Endothelial cell (in vitro differentiated cells): ENCODE data around the gene KIF19. TPM values are rescaled to one million over a fixed set of nuclear protein-coding genes. Genes with fewer than 3 reads are reported as not detected.
A peak's percentile ranks its signal among the peaks of the same experiment; 100 is the strongest.

Experiments used
- DNase-seq: peaks from one replicate; pipeline ENCODE4 v3.0.0; 2021; ENCODE audit warnings: low spot score
- H3K27ac Mint-ChIP-seq: one replicate; pipeline ENCODE4 v1.8.0; 2021; ENCODE audit warnings: mixed read lengths, inconsistent platforms; ENCODE audit not compliant: unreplicated experiment
- H3K27me3 Mint-ChIP-seq: one replicate; pipeline ENCODE4 v1.8.0; 2021; ENCODE audit warnings: mild to moderate bottlenecking, moderate library complexity, mixed read lengths, inconsistent platforms; ENCODE audit not compliant: unreplicated experiment
- H3K36me3 Mint-ChIP-seq: one replicate; pipeline ENCODE4 v1.8.0; 2021; ENCODE audit warnings: mild to moderate bottlenecking, low read depth, mixed read lengths, inconsistent platforms; ENCODE audit not compliant: unreplicated experiment
- H3K4me1 Mint-ChIP-seq: one replicate; pipeline ENCODE4 v1.8.0; 2021; ENCODE audit warnings: mild to moderate bottlenecking, mixed read lengths, inconsistent platforms; ENCODE audit not compliant: unreplicated experiment
- H3K4me3 Mint-ChIP-seq: one replicate; pipeline ENCODE4 v1.8.0; 2021; ENCODE audit warnings: mild to moderate bottlenecking, mixed read lengths, inconsistent platforms; ENCODE audit not compliant: unreplicated experiment
- H3K9me3 Mint-ChIP-seq: one replicate; pipeline ENCODE4 v1.8.0; 2021; ENCODE audit warnings: mixed read lengths, inconsistent platforms; ENCODE audit not compliant: unreplicated experiment
- CTCF ChIP-seq: fragments of 200-600 bp; sonication (generic); IDR thresholded peaks from one replicate; pipeline ENCODE4 v1.5.0; 2021; ENCODE audit warnings: antibody characterized with exemption; ENCODE audit not compliant: unreplicated experiment
- total RNA-seq: library from RNA; stranded (reverse); fragmentation: NEBNext Ultra II Directional; extraction: Animal tissue kit (Norgen Biotek cat#: 25700); gene quantifications from one replicate; pipeline ENCODE4 v1.2.1, GENCODE V29; 2021; ENCODE audit not compliant: unreplicated experiment

The KIF19 gene
- total RNA-seq, 1 donor from 2014 or later, result 48.1 TPM

GRCh38 chr17:74386386-74386785 lies 60.4 kb downstream of the KIF19 start:
- TF ChIP-seq CTCF, result no peak
- H3K9me3 Mint-ChIP-seq, result no peaks in the 10 kb centered on the region
- H3K27me3 Mint-ChIP-seq, result peaks cover 2% of the 10 kb centered on the region
- H3K4me1 Mint-ChIP-seq, result peaks cover 15% of the 10 kb centered on the region
- H3K4me3 Mint-ChIP-seq, result no peak overlapping the region
- DNase-seq, result no peak
- H3K27ac Mint-ChIP-seq, result peak overlapping the region; percentile 24
- no peaks in the 10 kb centered on the region for H3K36me3 Mint-ChIP-seq

- Mint-ChIP-seq H3K9me3 (no peaks in the 10 kb centered on the region), H3K36me3 (no peaks in the 10 kb centered on the region), H3K4me1 (peaks cover 15% of the 10 kb centered on the region), H3K4me3 (no peak overlapping the region), H3K27ac (no peak overlapping the region), H3K27me3 (peaks cover 2% of the 10 kb centered on the region)
- no peak for DNase-seq
- TF ChIP-seq CTCF, result no peak
Measured at GRCh38 chr17:74387365-74388218, 61.6 kb downstream of the KIF19 start.

GRCh38 chr17:74389084-74389753 lies 63.2 kb downstream of the KIF19 start:
- Mint-ChIP-seq H3K9me3 (no peaks in the 10 kb centered on the region), H3K4me1 (peaks cover 14% of the 10 kb centered on the region), H3K27me3 (peaks cover 6% of the 10 kb centered on the region), H3K27ac (no peak overlapping the region), H3K4me3 (no peak overlapping the region), H3K36me3 (peaks cover 5% of the 10 kb centered on the region)
- no peak for DNase-seq
- TF ChIP-seq CTCF, result no peak

- Mint-ChIP-seq H3K4me1 (peaks cover 6% of the 10 kb centered on the region), H3K9me3 (no peaks in the 10 kb centered on the region), H3K27ac (peak overlapping the region; percentile 38), H3K27me3 (peaks cover 6% of the 10 kb centered on the region), H3K4me3 (no peak overlapping the region), H3K36me3 (peaks cover 5% of the 10 kb centered on the region)
- DNase-seq, result no peak
- TF ChIP-seq CTCF, result no peak
Measured at GRCh38 chr17:74389937-74390679, 64.1 kb downstream of the KIF19 start.
